Tibial artery (tissue), 4 donors: Measurements from ENCODE around the gene FAM168B.

Source experiments
- DNase-seq, 2 donors: peaks; one replicate each; pipeline ENCODE4 v3.0.0-alpha.2; 2019
- H3K27ac ChIP-seq, 2 donors: fragments of 200-600 bp; sonication (generic) in 1 of 2; 1 replicate in 1 of 2; 2 replicates in 1 of 2; pipeline ENCODE4 v1.5.1; 2018 to 2019; ENCODE audit warnings: mild to moderate bottlenecking in 1 of 2
- H3K27me3 ChIP-seq, 2 donors: fragments of 200-600 bp; sonication (generic) in 1 of 2; one replicate each; pipeline versions ENCODE4 v1.5.1 to v1.6.0; 2016 to 2019
- H3K36me3 ChIP-seq, 3 donors: fragments of 200-600 bp; sonication (generic) in 2 of 3; one replicate each; pipeline ENCODE4 v1.5.1; 2016 to 2019; ENCODE audit warnings: mild to moderate bottlenecking in 2 of 3
- H3K4me1 ChIP-seq, 4 donors: fragments of 200-600 bp; sonication (generic) in 2 of 4; 1 replicate in 3 of 4; 2 replicates in 1 of 4; pipeline ENCODE4 v1.5.1; 2016 to 2019
- H3K4me3 ChIP-seq, 2 donors: fragments of 200-600 bp; sonication (generic) in 1 of 2; 1 replicate in 1 of 2; 2 replicates in 1 of 2; pipeline ENCODE4 v1.5.1; 2018 to 2019; ENCODE audit warnings: mild to moderate bottlenecking in 2 of 2
- H3K9me3 ChIP-seq, 3 donors: fragments of 200-600 bp; sonication (generic) in 1 of 3; one replicate each; pipeline ENCODE4 v1.5.1; 2016 to 2019
- CTCF ChIP-seq, 2 experiments: fragments of 200-600 bp in 1 of 2; fragments of 450-650 bp in 1 of 2; IDR thresholded peaks; one replicate each; pipeline ENCODE4 v1.5.1; 2017 to 2019; ENCODE audit warnings: antibody characterized with exemption in 2 of 2, mild to moderate bottlenecking in 1 of 2, moderate library complexity in 1 of 2
- intact Hi-C: fragments of 100-400 bp; cut with DNase I; formaldehyde crosslinking; loops from one replicate; pipeline ENCODE4 v1.15.0; 2023; ENCODE audit warnings: low total_unique reads

FAM168B gene

GRCh38 chr2:131093006-131093695, at the start of gene FAM168B:
TSS of gene FAM168B (minus strand) at chr2:131093460. CDS start at chr2:131082646, 10,814 bp downstream.
- no peaks in the 10 kb centered on the region for H3K27me3 ChIP-seq
- H3K4me1 ChIP-seq: peaks cover 0 to 20% (median 13%) of the 10 kb centered on the region in 4 donors
- H3K36me3 ChIP-seq: peaks cover 0 to 13% (median 10%) of the 10 kb centered on the region in 3 donors
- no peak for TF ChIP-seq CTCF (IDR thresholded peaks at IDR 0.05)
- DNase-seq: peak; percentile 81 to 92
- intact Hi-C loops: loop anchor here (10.0 kb wide), 1 partner anchor 908 kb away; the partner anchor contains the start of genes MZT2B and SMPD4
- H3K27ac ChIP-seq: peak within 1 kb of the TSS; percentile 95 to 96
- no peaks in the 10 kb centered on the region for H3K9me3 ChIP-seq
- peak within 1 kb of the TSS; percentile 73 to 91 for H3K4me3 ChIP-seq

- H3K27me3 ChIP-seq: no peaks in the 10 kb centered on the region
- H3K36me3 ChIP-seq: peaks cover 29 to 81% (median 61%) of the 10 kb centered on the region in 3 donors
- no peaks in the 10 kb centered on the region for H3K9me3 ChIP-seq
- no peak overlapping the region for H3K27ac ChIP-seq
- DNase-seq: no peak
- intact Hi-C loops: no loop called here
- no peaks in the 10 kb centered on the region for H3K4me1 ChIP-seq
- no peak for TF ChIP-seq CTCF (IDR thresholded peaks at IDR 0.05)
- no peak overlapping the region for H3K4me3 ChIP-seq
These were observed 49.6 kb upstream of the FAM168B start for GRCh38 chr2:131142849-131143248.

GRCh38 chr2:131140581-131140980, 47.3 kb upstream of the FAM168B start:
- DNase-seq: no peak
- H3K27me3 ChIP-seq: no peaks in the 10 kb centered on the region
- H3K9me3 ChIP-seq: no peaks in the 10 kb centered on the region
- no peak for TF ChIP-seq CTCF (IDR thresholded peaks at IDR 0.05)
- no peak overlapping the region for H3K27ac ChIP-seq
- no peaks in the 10 kb centered on the region for H3K4me1 ChIP-seq
- H3K4me3 ChIP-seq: no peak overlapping the region
- peaks cover 20 to 63% (median 52%) of the 10 kb centered on the region in 3 donors for H3K36me3 ChIP-seq
- intact Hi-C loops: no loop called here

- Histone ChIP-seq H3K27ac (no peak overlapping the region), H3K9me3 (no peaks in the 10 kb centered on the region), H3K27me3 (no peaks in the 10 kb centered on the region), H3K4me3 (no peak overlapping the region), H3K36me3 (peaks cover 54 to 70% (median 58%) of the 10 kb centered on the region in 3 donors), H3K4me1 (no peaks in the 10 kb centered on the region)
- intact Hi-C loops: no loop called here
- DNase-seq: no peak
- no peak for TF ChIP-seq CTCF (IDR thresholded peaks at IDR 0.05)
These were observed 39.5 kb upstream of the FAM168B start for GRCh38 chr2:131132729-131133128.

- no peak for TF ChIP-seq CTCF (IDR thresholded peaks at IDR 0.05)
- Histone ChIP-seq H3K4me3 (no peak overlapping the region), H3K4me1 (peaks cover 0 to 6% (median 0%) of the 10 kb centered on the region in 4 donors), H3K27me3 (no peaks in the 10 kb centered on the region), H3K36me3 (peaks cover 58 to 87% (median 70%) of the 10 kb centered on the region in 3 donors), H3K27ac (no peak overlapping the region), H3K9me3 (no peaks in the 10 kb centered on the region)
- DNase-seq: no peak
- intact Hi-C loops: no loop called here
These were observed 37.0 kb upstream of the FAM168B start for GRCh38 chr2:131130298-131130596.
